CD4-positive, alpha-beta T cell (primary cell): ENCODE measurements around the gene MUC4. TPM values are rescaled to one million over a fixed set of nuclear protein-coding genes. Genes with fewer than 3 reads are reported as not detected.
A peak's percentile ranks its signal among the peaks of the same experiment; 100 is the strongest.

ENCODE experiments used
- ATAC-seq: fragments of 200-7000 bp; cut with Tn5 transposase; one replicate; pipeline ENCODE4 v1.10.0; 2022; ENCODE audit warnings: mild to moderate bottlenecking; ENCODE audit not compliant: poor library complexity
- CTCF ChIA-PET: fragments of 350-600 bp; sonication (Branson Sonifier 250); formaldehyde crosslinking; loops from one replicate; lab custom pipeline; 2021; ENCODE audit warnings: antibody characterized with exemption, inconsistent platforms; lab: Charles Lee
- POLR2A ChIA-PET: fragments of 350-600 bp; sonication (Branson Sonifier 250); formaldehyde crosslinking; loops from one replicate; lab custom pipeline; 2021; ENCODE audit warnings: antibody characterized with exemption, inconsistent platforms; lab: Charles Lee
- DNase-seq, 14 experiments: peaks; one replicate each; pipeline ENCODE4 v3.0.0-alpha.2; 2013 to 2020; ENCODE audit warnings: mixed read lengths in 2 of 14
- H3K27ac ChIP-seq, 2 donors: one replicate each; pipeline versions ENCODE4 v1.5.1 to v1.7.0; 2013; ENCODE audit warnings: low read length in 2 of 2, low read depth in 1 of 2, mild to moderate bottlenecking in 1 of 2
- H3K27me3 ChIP-seq, 2 experiments: 1 replicate in 1 of 2; 2 replicates in 1 of 2; pipeline versions ENCODE4 v1.6.1 to v1.7.0; 2013; ENCODE audit warnings: low read length in 2 of 2, control low read depth in 1 of 2, mild to moderate bottlenecking in 1 of 2, moderate library complexity in 1 of 2; ENCODE audit not compliant: insufficient read depth in 2 of 2, control insufficient read depth in 1 of 2
- H3K36me3 ChIP-seq: one replicate; pipeline ENCODE4 v1.6.1; 2013; ENCODE audit warnings: low read length, control low read depth; ENCODE audit not compliant: insufficient read depth
- H3K4me1 ChIP-seq: one replicate; pipeline ENCODE4 v1.6.1; 2013; ENCODE audit warnings: low read length, control low read depth; ENCODE audit not compliant: insufficient read depth
- H3K4me3 ChIP-seq: one replicate; pipeline ENCODE4 v1.5.1; 2013; ENCODE audit warnings: mild to moderate bottlenecking, low read length, moderate library complexity
- H3K9me3 ChIP-seq, 2 experiments: 1 replicate in 1 of 2; 2 replicates in 1 of 2; pipeline versions ENCODE4 v1.6.1 to v1.7.0; 2013; ENCODE audit warnings: low read length in 2 of 2, mild to moderate bottlenecking in 2 of 2, control low read depth in 1 of 2, moderate library complexity in 1 of 2; ENCODE audit not compliant: control insufficient read depth in 1 of 2, insufficient read depth in 1 of 2
- H3K27ac Mint-ChIP-seq: one replicate; pipeline ENCODE4 v1.8.0; 2020; ENCODE audit warnings: mixed read lengths
- H3K27me3 Mint-ChIP-seq: one replicate; pipeline ENCODE4 v1.8.0; 2021; ENCODE audit warnings: mixed read lengths
- H3K36me3 Mint-ChIP-seq: one replicate; pipeline ENCODE4 v1.8.0; 2021; ENCODE audit warnings: low read depth, mixed read lengths
- H3K4me1 Mint-ChIP-seq: one replicate; pipeline ENCODE4 v1.8.0; 2021; ENCODE audit warnings: low read depth, mixed read lengths
- H3K4me3 Mint-ChIP-seq: one replicate; pipeline ENCODE4 v1.8.0; 2020; ENCODE audit warnings: mild to moderate bottlenecking, mixed read lengths
- H3K9me3 Mint-ChIP-seq: one replicate; pipeline ENCODE4 v1.8.0; 2020; ENCODE audit warnings: mixed read lengths
- CTCF ChIP-seq: fragments of 200-600 bp; IDR thresholded peaks from one replicate; pipeline ENCODE4 v1.8.0; 2022; ENCODE audit warnings: antibody characterized with exemption, mild to moderate bottlenecking
- intact Hi-C, 2 experiments: fragments of 100-400 bp; cut with DNase I in 1 of 2; cut with micrococcal nuclease in 1 of 2; formaldehyde crosslinking; loops; one replicate each; pipeline versions ENCODE4 v1.15.1 to v1.9.0; 2023 to 2025; cut with DNase I, micrococcal nuclease
- total RNA-seq, 174 experiments: library from RNA in 2 of 174; stranded (reverse) in 2 of 174; gene quantifications; one replicate each; pipeline ENCODE4 v1.2.3 and lab custom pipeline; 2021 to 2026

Gene MUC4
- total RNA-seq, 2 experiments from 2014 or later, result not detected

GRCh38 chr3:195859846-195860411, 48.2 kb upstream of the MUC4 start:
- Mint-ChIP-seq H3K36me3 (peaks cover 10% of the 10 kb centered on the region), H3K27me3 (no peaks in the 10 kb centered on the region), H3K4me1 (peaks cover 5% of the 10 kb centered on the region), H3K27ac (no peak overlapping the region), H3K9me3 (no peaks in the 10 kb centered on the region), H3K4me3 (no peak overlapping the region)
- Histone ChIP-seq H3K27me3 (no peaks in the 10 kb centered on the region), H3K4me3 (peak overlapping the region; percentile 5), H3K4me1 (peaks cover 11% of the 10 kb centered on the region), H3K9me3 (no peaks in the 10 kb centered on the region), H3K27ac (no peak overlapping the region), H3K36me3 (no peaks in the 10 kb centered on the region)
- intact Hi-C loops, result loop anchor here (1.0 to 10.0 kb wide), 8 partner anchors 34 to 588 kb away; partner anchors contain the start of gene XXYLT1 (in 2 of the 2)
- no peak for DNase-seq
- CTCF ChIA-PET, result interaction anchor here (0.5 to 2.7 kb wide), 13 partner anchors 10 to 1498 kb away, joined by 3 to 28 read pairs (median 5); partner anchors contain the start of gene TNK2
- no peak for TF ChIP-seq CTCF
- POLR2A ChIA-PET, result interaction anchor here (0.7 to 1.4 kb wide), 4 partner anchors 9 to 56 kb away, joined by 3 to 7 read pairs (median 4); partner anchors contain the start of gene TNK2
- no peak for ATAC-seq

- H3K4me1 Mint-ChIP-seq, result peaks cover 5% of the 10 kb centered on the region
- no peaks in the 10 kb centered on the region for H3K9me3 Mint-ChIP-seq
- Histone ChIP-seq H3K4me3 (peak overlapping the region; percentile 5), H3K4me1 (peaks cover 11% of the 10 kb centered on the region), H3K27me3 (no peaks in the 10 kb centered on the region), H3K36me3 (no peaks in the 10 kb centered on the region), H3K27ac (no peak overlapping the region), H3K9me3 (no peaks in the 10 kb centered on the region)
- peak; percentile 97 for TF ChIP-seq CTCF
- POLR2A ChIA-PET, result interaction anchor here (0.7 to 1.4 kb wide), 4 partner anchors 9 to 57 kb away, joined by 3 to 7 read pairs (median 4); partner anchors contain the start of gene TNK2
- H3K27me3 Mint-ChIP-seq, result no peaks in the 10 kb centered on the region
- no peak overlapping the region for H3K27ac Mint-ChIP-seq
- CTCF ChIA-PET, result interaction anchor here (0.5 to 2.7 kb wide), 12 partner anchors 9 to 1499 kb away, joined by 3 to 28 read pairs (median 4); partner anchors contain the start of gene TNK2
- DNase-seq (peak; percentile 50 to 84 (median 74)), ATAC-seq (peak; percentile 73)
- H3K36me3 Mint-ChIP-seq, result peaks cover 7% of the 10 kb centered on the region
- H3K4me3 Mint-ChIP-seq, result peak overlapping the region; percentile 74
- intact Hi-C loops, result loop anchor here (1.0 to 10.0 kb wide), 8 partner anchors 35 to 587 kb away; partner anchors contain the start of gene XXYLT1 (in 1 of the 2)
Measured at GRCh38 chr3:195859061-195859845, 47.5 kb upstream of the MUC4 start.

DNA sequence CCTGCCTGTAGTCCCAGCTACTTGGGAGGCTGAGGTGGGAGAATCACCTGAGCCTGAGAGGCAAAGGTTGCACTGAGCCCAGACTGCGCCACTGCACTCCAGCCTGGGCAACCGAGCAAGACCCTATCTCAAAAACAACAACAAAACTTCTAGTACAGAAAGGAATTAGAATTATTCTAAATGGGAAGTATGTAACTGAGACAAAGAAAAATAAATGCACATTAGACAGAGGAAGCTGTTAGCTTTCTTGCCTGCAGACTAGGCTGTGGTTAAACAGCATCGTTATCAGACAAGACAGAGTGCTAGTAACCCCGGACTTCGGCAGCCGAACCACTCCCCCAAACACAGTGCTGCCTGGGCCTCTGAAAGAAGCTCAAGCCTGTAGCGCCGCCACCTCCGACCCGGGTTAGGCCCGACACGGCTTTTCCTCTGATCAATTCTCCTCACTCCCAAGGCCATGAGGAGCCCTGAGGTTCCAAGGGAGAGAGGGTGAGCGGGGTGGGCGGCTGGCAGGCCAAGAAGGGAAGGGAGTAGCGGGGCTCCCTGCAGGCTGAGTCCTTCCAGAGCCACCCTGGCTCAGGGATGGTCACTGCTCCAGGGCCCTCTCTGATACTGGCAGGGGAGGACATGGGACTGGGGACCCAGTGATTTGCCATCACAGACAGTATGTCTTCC, 44.8 kb upstream of the MUC4 start:
- TF ChIP-seq CTCF, result no peak
- POLR2A ChIA-PET, result no interaction called here
- Mint-ChIP-seq H3K27ac (no peak overlapping the region), H3K36me3 (no peaks in the 10 kb centered on the region), H3K4me3 (no peak overlapping the region), H3K9me3 (no peaks in the 10 kb centered on the region), H3K4me1 (peaks cover 5% of the 10 kb centered on the region), H3K27me3 (no peaks in the 10 kb centered on the region)
- H3K4me3 ChIP-seq, result no peak overlapping the region
- no peak overlapping the region for H3K27ac ChIP-seq
- ATAC-seq (no peak), DNase-seq (no peak)
- CTCF ChIA-PET, result interaction anchor here (1.2 kb wide), 2 partner anchors 58 to 59 kb away, joined by 4 to 5 read pairs; no protein-coding TSS in a partner anchor
- no peaks in the 10 kb centered on the region for H3K36me3 ChIP-seq
- no peaks in the 10 kb centered on the region for H3K27me3 ChIP-seq
- peaks cover 11% of the 10 kb centered on the region for H3K4me1 ChIP-seq
- intact Hi-C loops, result loop anchor here (5.0 to 10.0 kb wide), 4 partner anchors 141 to 584 kb away; partner anchors contain the start of gene XXYLT1 (in 1 of the 2)
- no peaks in the 10 kb centered on the region for H3K9me3 ChIP-seq
